Measurements from ENCODE around the gene ERCC2. TPM values are rescaled to one million over a fixed set of nuclear protein-coding genes. Genes with fewer than 3 reads are reported as not detected.

ERCC2 gene
- total RNA-seq, 1 experiment from 2014 or later, result 27.7 TPM

GRCh38 chr19:45352914-45353796 is 17.2 kb downstream of the ERCC2 start:
- peaks cover 25% of the 10 kb centered on the region for H3K36me3 ChIP-seq
- no peaks in the 10 kb centered on the region for H3K9me3 ChIP-seq (replicated peaks)
- H3K27ac ChIP-seq, result no peak overlapping the region
- H3K4me1 ChIP-seq, result no peaks in the 10 kb centered on the region
- H3K27me3 ChIP-seq, result no peaks in the 10 kb centered on the region
- DNase-seq, result peak in 1 of 2 experiments; percentile 31
- H3K4me3 ChIP-seq, result no peak overlapping the region

- Histone ChIP-seq H3K36me3 (peaks cover 25% of the 10 kb centered on the region), H3K9me3 (replicated peaks) (no peaks in the 10 kb centered on the region), H3K27ac (no peak overlapping the region), H3K4me3 (no peak overlapping the region), H3K4me1 (no peaks in the 10 kb centered on the region), H3K27me3 (no peaks in the 10 kb centered on the region)
- DNase-seq, result no peak
Observed at GRCh38 chr19:45352471-45352870, 17.9 kb downstream of the ERCC2 start.

- no peaks in the 10 kb centered on the region for H3K4me1 ChIP-seq
- H3K27me3 ChIP-seq, result no peaks in the 10 kb centered on the region
- peaks cover 24% of the 10 kb centered on the region for H3K36me3 ChIP-seq
- no peak for DNase-seq
- no peaks in the 10 kb centered on the region for H3K9me3 ChIP-seq (replicated peaks)
- no peak overlapping the region for H3K27ac ChIP-seq
- no peak overlapping the region for H3K4me3 ChIP-seq
Observed at GRCh38 chr19:45352062-45352461, 18.3 kb downstream of the ERCC2 start.

GRCh38 chr19:45351401-45351952 is 18.9 kb downstream of the ERCC2 start:
- DNase-seq, result no peak
- Histone ChIP-seq H3K27ac (no peak overlapping the region), H3K36me3 (peaks cover 18% of the 10 kb centered on the region), H3K27me3 (no peaks in the 10 kb centered on the region), H3K4me1 (no peaks in the 10 kb centered on the region), H3K4me3 (no peak overlapping the region), H3K9me3 (replicated peaks) (no peaks in the 10 kb centered on the region)

- no peak for DNase-seq
- H3K4me1 ChIP-seq, result no peaks in the 10 kb centered on the region
- H3K36me3 ChIP-seq, result peaks cover 9% of the 10 kb centered on the region; the same call in 1 of the 2 replicates
- no peak overlapping the region for H3K4me3 ChIP-seq
- no peaks in the 10 kb centered on the region for H3K27me3 ChIP-seq
- H3K9me3 ChIP-seq (replicated peaks), result no peaks in the 10 kb centered on the region
- no peak overlapping the region for H3K27ac ChIP-seq
Observed at GRCh38 chr19:45350477-45351058, 19.8 kb downstream of the ERCC2 start.

GRCh38 chr19:45349430-45349941 is 20.9 kb downstream of the ERCC2 start:
- Histone ChIP-seq H3K27ac (no peak overlapping the region), H3K36me3 (peaks cover 3% of the 10 kb centered on the region; the same call in 1 of the 2 replicates), H3K27me3 (0 out of 2 replicates have a peak, but pooled peaks cover 3% of the 10 kb centered on the region), H3K9me3 (replicated peaks) (no peaks in the 10 kb centered on the region), H3K4me3 (no peak overlapping the region), H3K4me1 (no peaks in the 10 kb centered on the region)
- DNase-seq, result no peak

- no peaks in the 10 kb centered on the region for H3K9me3 ChIP-seq (replicated peaks)
- DNase-seq, result no peak
- no peak overlapping the region for H3K4me3 ChIP-seq
- H3K27ac ChIP-seq, result no peak overlapping the region
- H3K4me1 ChIP-seq, result no peaks in the 10 kb centered on the region
- H3K36me3 ChIP-seq, result peaks cover 3% of the 10 kb centered on the region; the same call in 1 of the 2 replicates
- 0 out of 2 replicates have a peak, but pooled peaks cover 3% of the 10 kb centered on the region for H3K27me3 ChIP-seq
Observed at GRCh38 chr19:45349126-45349415, 21.3 kb downstream of the ERCC2 start.

- Histone ChIP-seq H3K4me1 (no peaks in the 10 kb centered on the region), H3K4me3 (no peak overlapping the region), H3K36me3 (peaks cover 3% of the 10 kb centered on the region; the same call in 1 of the 2 replicates), H3K27me3 (0 out of 2 replicates have a peak, but pooled peaks cover 3% of the 10 kb centered on the region), H3K27ac (no peak overlapping the region), H3K9me3 (replicated peaks) (no peaks in the 10 kb centered on the region)
- DNase-seq, result no peak
Observed at GRCh38 chr19:45348367-45349125, 21.8 kb downstream of the ERCC2 start.

GRCh38 chr19:45347570-45348366 is 22.6 kb downstream of the ERCC2 start:
- H3K36me3 ChIP-seq, result peaks cover 3% of the 10 kb centered on the region; the same call in 1 of the 2 replicates
- H3K4me3 ChIP-seq, result no peak overlapping the region
- H3K9me3 ChIP-seq (replicated peaks), result no peaks in the 10 kb centered on the region
- no peak for DNase-seq
- H3K27ac ChIP-seq, result no peak overlapping the region
- H3K4me1 ChIP-seq, result no peaks in the 10 kb centered on the region
- 0 out of 2 replicates have a peak, but pooled peaks cover 3% of the 10 kb centered on the region for H3K27me3 ChIP-seq

- Histone ChIP-seq H3K36me3 (peaks cover 3% of the 10 kb centered on the region; the same call in 1 of the 2 replicates), H3K4me3 (no peak overlapping the region), H3K27me3 (0 out of 2 replicates have a peak, but pooled peaks cover 3% of the 10 kb centered on the region), H3K9me3 (replicated peaks) (no peaks in the 10 kb centered on the region), H3K27ac (no peak overlapping the region), H3K4me1 (no peaks in the 10 kb centered on the region)
- no peak for DNase-seq
Observed at GRCh38 chr19:45346449-45346848, 23.9 kb downstream of the ERCC2 start.

- Histone ChIP-seq H3K27ac (no peak overlapping the region), H3K4me1 (no peaks in the 10 kb centered on the region), H3K36me3 (no peaks in the 10 kb centered on the region), H3K4me3 (no peak overlapping the region), H3K27me3 (0 out of 2 replicates have a peak, but pooled peaks cover 3% of the 10 kb centered on the region), H3K9me3 (replicated peaks) (no peaks in the 10 kb centered on the region)
- no peak for DNase-seq
Observed at GRCh38 chr19:45345506-45345860, 24.9 kb downstream of the ERCC2 start.

GRCh38 chr19:45344621-45345505 is 25.5 kb downstream of the ERCC2 start:
- no peak for DNase-seq
- no peaks in the 10 kb centered on the region for H3K4me1 ChIP-seq
- no peaks in the 10 kb centered on the region for H3K9me3 ChIP-seq (replicated peaks)
- H3K27me3 ChIP-seq, result 0 out of 2 replicates have a peak, but pooled peaks cover 3% of the 10 kb centered on the region
- no peak overlapping the region for H3K27ac ChIP-seq
- no peaks in the 10 kb centered on the region for H3K36me3 ChIP-seq
- H3K4me3 ChIP-seq, result no peak overlapping the region

- Histone ChIP-seq H3K4me1 (no peaks in the 10 kb centered on the region), H3K4me3 (no peak overlapping the region), H3K9me3 (replicated peaks) (no peaks in the 10 kb centered on the region), H3K36me3 (no peaks in the 10 kb centered on the region), H3K27ac (no peak overlapping the region), H3K27me3 (0 out of 2 replicates have a peak, but pooled peaks cover 3% of the 10 kb centered on the region)
- no peak for DNase-seq
Observed at GRCh38 chr19:45342911-45343310, 27.5 kb downstream of the ERCC2 start.

Measured in SJCRH30 (cell line).